Measurements from ENCODE around the gene WDR18. TPM values are rescaled to one million over a fixed set of nuclear protein-coding genes. Genes with fewer than 3 reads are reported as not detected.

WDR18 gene
- total RNA-seq, 4 donors from 2014 or later: 13.6 to 34.9 (median 17.3) TPM

DNA sequence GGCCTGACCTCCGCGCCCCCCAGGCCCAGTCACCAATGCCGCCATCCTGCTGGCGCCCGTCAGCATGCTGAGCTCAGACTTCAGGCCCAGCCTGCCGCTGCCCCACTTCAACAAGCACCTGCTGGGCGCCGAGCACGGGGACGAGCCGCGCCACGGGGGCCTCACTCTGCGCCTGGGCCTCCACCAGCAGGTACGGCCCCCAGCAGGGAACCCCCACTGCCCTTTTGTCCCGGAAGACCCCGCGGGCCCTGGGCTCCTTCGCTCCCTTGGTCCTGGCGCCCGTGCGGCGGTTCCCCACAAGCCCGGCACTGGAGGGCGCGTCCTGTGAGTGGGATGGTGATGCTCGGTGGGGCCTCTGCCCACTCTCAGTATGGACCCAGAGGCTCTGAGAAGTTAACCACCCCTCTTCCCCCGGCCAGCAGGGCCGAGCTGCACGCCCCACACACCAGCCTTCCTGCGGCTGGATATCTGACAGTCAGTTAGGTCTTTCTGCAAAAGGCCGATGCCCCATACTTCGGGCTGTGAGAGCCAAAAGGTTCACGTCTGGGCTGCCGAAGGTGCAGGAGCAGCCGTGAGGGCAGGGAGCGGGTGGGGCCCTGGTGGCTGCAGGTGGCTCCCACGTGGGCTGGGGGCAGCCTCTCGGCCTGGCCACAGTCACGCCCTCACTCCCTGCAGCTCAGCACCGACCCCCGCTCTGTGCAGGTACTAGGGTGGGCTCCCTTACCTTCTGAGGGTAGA lies 8.0 kb downstream of the WDR18 start:
- Histone ChIP-seq H3K36me3 (no peaks in the 10 kb centered on the region), H3K27ac (no peak overlapping the region), H3K27me3 (peaks cover 0 to 12% of the 10 kb centered on the region in 2 donors), H3K4me1 (no peaks in the 10 kb centered on the region), H3K4me3 (no peak overlapping the region), H3K9me3 (no peaks in the 10 kb centered on the region)
- TF ChIP-seq POLR2A (IDR thresholded peaks at IDR 0.05): no peak
- TF ChIP-seq, protein P1, sequence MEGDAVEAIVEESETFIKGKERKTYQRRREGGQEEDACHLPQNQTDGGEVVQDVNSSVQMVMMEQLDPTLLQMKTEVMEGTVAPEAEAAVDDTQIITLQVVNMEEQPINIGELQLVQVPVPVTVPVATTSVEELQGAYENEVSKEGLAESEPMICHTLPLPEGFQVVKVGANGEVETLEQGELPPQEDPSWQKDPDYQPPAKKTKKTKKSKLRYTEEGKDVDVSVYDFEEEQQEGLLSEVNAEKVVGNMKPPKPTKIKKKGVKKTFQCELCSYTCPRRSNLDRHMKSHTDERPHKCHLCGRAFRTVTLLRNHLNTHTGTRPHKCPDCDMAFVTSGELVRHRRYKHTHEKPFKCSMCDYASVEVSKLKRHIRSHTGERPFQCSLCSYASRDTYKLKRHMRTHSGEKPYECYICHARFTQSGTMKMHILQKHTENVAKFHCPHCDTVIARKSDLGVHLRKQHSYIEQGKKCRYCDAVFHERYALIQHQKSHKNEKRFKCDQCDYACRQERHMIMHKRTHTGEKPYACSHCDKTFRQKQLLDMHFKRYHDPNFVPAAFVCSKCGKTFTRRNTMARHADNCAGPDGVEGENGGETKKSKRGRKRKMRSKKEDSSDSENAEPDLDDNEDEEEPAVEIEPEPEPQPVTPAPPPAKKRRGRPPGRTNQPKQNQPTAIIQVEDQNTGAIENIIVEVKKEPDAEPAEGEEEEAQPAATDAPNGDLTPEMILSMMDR (IDR thresholded peaks at IDR 0.05): no peak
- DNase-seq: peak in 1 of 2 donors; percentile 16
- intact Hi-C loops (cut with DNase I; ENCODE audit: low total_unique reads): no loop called here

DNA sequence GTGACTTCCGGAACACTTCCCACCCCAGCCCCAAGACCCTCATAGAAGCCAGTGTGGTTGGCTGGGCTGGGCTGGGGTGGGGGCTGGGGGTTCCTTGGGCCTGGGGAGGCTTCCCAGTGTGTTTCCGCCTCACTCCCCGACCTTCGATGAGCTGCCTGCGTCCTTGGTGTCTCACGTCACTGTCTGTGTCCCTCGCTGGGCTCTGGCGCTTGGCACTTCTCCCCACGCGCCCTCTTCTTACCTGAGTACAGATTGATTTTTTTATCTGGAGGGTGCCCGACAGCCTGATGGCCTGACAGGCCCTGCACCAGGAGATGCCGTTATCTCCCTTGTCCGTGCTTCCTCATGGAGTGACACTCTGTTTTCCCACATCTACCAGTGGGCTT lies 8.5 kb downstream of the WDR18 start:
- Histone ChIP-seq H3K27me3 (peaks cover 0 to 12% of the 10 kb centered on the region in 2 donors), H3K36me3 (no peaks in the 10 kb centered on the region), H3K27ac (no peak overlapping the region), H3K4me1 (no peaks in the 10 kb centered on the region), H3K4me3 (no peak overlapping the region), H3K9me3 (no peaks in the 10 kb centered on the region)
- DNase-seq: no peak
- intact Hi-C loops (cut with DNase I; ENCODE audit: low total_unique reads): no loop called here
- TF ChIP-seq, protein P1 (IDR thresholded peaks at IDR 0.05): no peak
- no peak for TF ChIP-seq POLR2A (IDR thresholded peaks at IDR 0.05)

DNA sequence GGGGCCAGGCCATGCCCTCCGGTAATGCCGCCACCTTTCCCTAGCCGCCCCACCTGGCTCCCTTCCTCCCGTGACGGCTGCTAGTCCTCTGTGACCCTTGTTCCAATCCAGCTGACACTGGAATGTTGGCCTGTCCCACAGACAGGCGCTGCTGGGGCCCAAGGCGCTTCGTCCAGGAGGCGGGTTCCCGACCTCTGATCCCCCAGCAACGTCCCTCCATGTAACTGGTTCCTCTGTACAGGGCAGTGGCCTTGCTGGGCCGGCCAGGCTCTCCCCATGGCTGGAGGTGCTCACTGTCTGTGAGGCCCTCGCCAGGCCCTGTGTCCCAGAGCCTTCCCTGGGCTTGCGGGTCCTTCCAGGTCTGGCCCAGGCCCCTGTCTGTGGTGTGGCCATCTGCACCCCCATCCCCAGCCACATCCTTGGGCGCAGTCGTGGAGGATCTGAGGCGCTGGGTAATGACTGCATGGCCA lies 9.3 kb downstream of the WDR18 start:
- Histone ChIP-seq H3K4me3 (no peak overlapping the region), H3K4me1 (no peaks in the 10 kb centered on the region), H3K9me3 (no peaks in the 10 kb centered on the region), H3K27ac (no peak overlapping the region), H3K36me3 (no peaks in the 10 kb centered on the region), H3K27me3 (peaks cover 7 to 14% of the 10 kb centered on the region in 2 donors)
- intact Hi-C loops (cut with DNase I; ENCODE audit: low total_unique reads): no loop called here
- no peak for DNase-seq
- TF ChIP-seq, protein P1 (IDR thresholded peaks at IDR 0.05): no peak
- TF ChIP-seq POLR2A (IDR thresholded peaks at IDR 0.05): no peak

DNA sequence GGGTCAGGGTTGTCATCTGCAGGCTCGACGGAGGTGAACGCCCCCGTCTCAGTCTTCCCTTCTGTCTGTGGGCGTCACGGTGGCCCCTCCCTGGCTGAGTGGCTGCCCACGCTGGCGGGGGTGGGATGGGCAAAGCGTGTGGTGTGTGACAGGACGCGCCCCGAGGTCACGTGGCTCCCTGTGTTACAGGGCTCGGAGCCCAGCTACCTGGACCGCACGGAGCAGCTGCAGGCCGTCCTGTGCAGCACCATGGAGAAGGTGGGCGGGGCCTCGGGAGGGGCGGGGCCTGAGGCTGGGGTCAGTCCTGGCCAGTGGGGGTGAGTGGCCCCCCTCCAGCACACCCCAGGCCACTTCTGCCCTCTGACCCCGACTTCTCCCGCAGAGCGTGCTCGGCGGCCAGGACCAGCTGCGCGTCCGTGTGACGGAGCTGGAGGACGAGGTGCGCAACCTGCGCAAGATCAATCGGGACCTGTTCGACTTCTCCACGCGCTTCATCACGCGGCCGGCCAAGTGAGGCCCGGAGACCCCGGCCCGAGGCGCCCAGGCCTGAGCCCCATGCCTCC lies 9.8 kb downstream of the WDR18 start:
- Histone ChIP-seq H3K27ac (no peak overlapping the region), H3K27me3 (peaks cover 12 to 18% of the 10 kb centered on the region in 2 donors), H3K4me3 (no peak overlapping the region), H3K36me3 (no peaks in the 10 kb centered on the region), H3K9me3 (no peaks in the 10 kb centered on the region), H3K4me1 (no peaks in the 10 kb centered on the region)
- intact Hi-C loops (cut with DNase I; ENCODE audit: low total_unique reads): no loop called here
- no peak for DNase-seq
- TF ChIP-seq, protein P1 (IDR thresholded peaks at IDR 0.05): no peak
- no peak for TF ChIP-seq POLR2A (IDR thresholded peaks at IDR 0.05)

DNA sequence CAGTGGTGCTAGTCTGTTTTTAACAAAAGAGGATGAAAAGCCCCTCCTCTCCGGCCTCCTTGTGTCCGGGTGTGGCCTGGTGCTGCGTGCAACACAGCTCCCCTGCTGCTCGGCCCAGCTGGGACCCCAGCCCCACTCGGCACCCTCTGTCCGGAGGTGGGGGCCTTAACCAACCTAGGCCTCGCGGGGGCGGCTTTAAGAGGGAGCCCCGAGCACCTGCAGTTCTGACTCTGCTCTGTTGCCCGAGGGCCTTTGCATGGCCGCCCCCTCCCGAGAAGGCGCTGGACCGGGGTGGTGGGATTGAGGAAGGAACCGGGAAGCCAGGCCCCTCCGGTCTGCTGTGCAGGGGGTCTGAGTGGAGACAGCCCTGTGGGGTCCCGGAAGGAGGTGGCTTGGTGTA lies 10.4 kb downstream of the WDR18 start:
- TF ChIP-seq POLR2A (IDR thresholded peaks at IDR 0.05): no peak
- TF ChIP-seq, protein P1 (IDR thresholded peaks at IDR 0.05): no peak
- intact Hi-C loops (cut with DNase I; ENCODE audit: low total_unique reads): no loop called here
- H3K4me1 ChIP-seq: no peaks in the 10 kb centered on the region
- H3K27me3 ChIP-seq: peaks cover 18 to 24% of the 10 kb centered on the region in 2 donors
- H3K4me3 ChIP-seq: no peak overlapping the region
- H3K36me3 ChIP-seq: no peaks in the 10 kb centered on the region
- no peaks in the 10 kb centered on the region for H3K9me3 ChIP-seq
- no peak for DNase-seq
- no peak overlapping the region for H3K27ac ChIP-seq

Data from uterus (tissue), 4 donors.